Measurements from ENCODE around the gene ASIC1. TPM values are rescaled to one million over a fixed set of nuclear protein-coding genes. Genes with fewer than 3 reads are reported as not detected.

The ASIC1 gene
- total RNA-seq, 1 donor from 2014 or later: 18.1 TPM

GRCh38 chr12:50099302-50100008 is 42.1 kb downstream of the ASIC1 start:
- Mint-ChIP-seq H3K4me1 (ENCODE audit: unreplicated experiment) (peaks cover 7% of the 10 kb centered on the region), H3K27me3 (no peaks in the 10 kb centered on the region), H3K36me3 (peaks cover 42% of the 10 kb centered on the region), H3K9me3 (no peaks in the 10 kb centered on the region), H3K27ac (no peak overlapping the region), H3K4me3 (no peak overlapping the region)
- no peak for TF ChIP-seq CTCF (conservative IDR thresholded peaks at IDR 0.05)
- no peak for DNase-seq (ENCODE audit: extremely low spot score, unreplicated experiment)

GRCh38 chr12:50100561-50100960 is 43.2 kb downstream of the ASIC1 start:
- no peak for DNase-seq (ENCODE audit: extremely low spot score, unreplicated experiment)
- no peaks in the 10 kb centered on the region for H3K27me3 Mint-ChIP-seq
- peaks cover 37% of the 10 kb centered on the region for H3K36me3 Mint-ChIP-seq
- no peak overlapping the region for H3K27ac Mint-ChIP-seq
- H3K9me3 Mint-ChIP-seq: no peaks in the 10 kb centered on the region
- H3K4me3 Mint-ChIP-seq: no peak overlapping the region
- TF ChIP-seq CTCF (conservative IDR thresholded peaks at IDR 0.05): no peak
- peaks cover 7% of the 10 kb centered on the region for H3K4me1 Mint-ChIP-seq (ENCODE audit: unreplicated experiment)

- DNase-seq (ENCODE audit: extremely low spot score, unreplicated experiment): no peak
- Mint-ChIP-seq H3K9me3 (no peaks in the 10 kb centered on the region), H3K27me3 (no peaks in the 10 kb centered on the region), H3K36me3 (peaks cover 26% of the 10 kb centered on the region), H3K27ac (peak overlapping the region; percentile 25), H3K4me1 (ENCODE audit: unreplicated experiment) (peaks cover 11% of the 10 kb centered on the region), H3K4me3 (no peak overlapping the region)
- TF ChIP-seq CTCF (conservative IDR thresholded peaks at IDR 0.05): peak; percentile 69
Observed at GRCh38 chr12:50101663-50102062, 44.3 kb downstream of the ASIC1 start.

GRCh38 chr12:50102131-50102531 is 44.7 kb downstream of the ASIC1 start:
- H3K36me3 Mint-ChIP-seq: peaks cover 22% of the 10 kb centered on the region
- DNase-seq (ENCODE audit: extremely low spot score, unreplicated experiment): no peak
- no peak overlapping the region for H3K4me3 Mint-ChIP-seq
- no peaks in the 10 kb centered on the region for H3K9me3 Mint-ChIP-seq
- peaks cover 11% of the 10 kb centered on the region for H3K4me1 Mint-ChIP-seq (ENCODE audit: unreplicated experiment)
- no peaks in the 10 kb centered on the region for H3K27me3 Mint-ChIP-seq
- H3K27ac Mint-ChIP-seq: no peak overlapping the region
- TF ChIP-seq CTCF (conservative IDR thresholded peaks at IDR 0.05): no peak

- peaks cover 21% of the 10 kb centered on the region for H3K36me3 Mint-ChIP-seq
- DNase-seq (ENCODE audit: extremely low spot score, unreplicated experiment): no peak
- H3K27ac Mint-ChIP-seq: peak overlapping the region; percentile 70
- H3K9me3 Mint-ChIP-seq: no peaks in the 10 kb centered on the region
- TF ChIP-seq CTCF (conservative IDR thresholded peaks at IDR 0.05): no peak
- no peaks in the 10 kb centered on the region for H3K27me3 Mint-ChIP-seq
- peaks cover 11% of the 10 kb centered on the region for H3K4me1 Mint-ChIP-seq (ENCODE audit: unreplicated experiment)
- peak overlapping the region; percentile 36 for H3K4me3 Mint-ChIP-seq
Observed at GRCh38 chr12:50102646-50103309, 45.4 kb downstream of the ASIC1 start.

All from type B pancreatic cell (in vitro differentiated cells).